ENCODE data around the gene CCDC74B.

DNA sequence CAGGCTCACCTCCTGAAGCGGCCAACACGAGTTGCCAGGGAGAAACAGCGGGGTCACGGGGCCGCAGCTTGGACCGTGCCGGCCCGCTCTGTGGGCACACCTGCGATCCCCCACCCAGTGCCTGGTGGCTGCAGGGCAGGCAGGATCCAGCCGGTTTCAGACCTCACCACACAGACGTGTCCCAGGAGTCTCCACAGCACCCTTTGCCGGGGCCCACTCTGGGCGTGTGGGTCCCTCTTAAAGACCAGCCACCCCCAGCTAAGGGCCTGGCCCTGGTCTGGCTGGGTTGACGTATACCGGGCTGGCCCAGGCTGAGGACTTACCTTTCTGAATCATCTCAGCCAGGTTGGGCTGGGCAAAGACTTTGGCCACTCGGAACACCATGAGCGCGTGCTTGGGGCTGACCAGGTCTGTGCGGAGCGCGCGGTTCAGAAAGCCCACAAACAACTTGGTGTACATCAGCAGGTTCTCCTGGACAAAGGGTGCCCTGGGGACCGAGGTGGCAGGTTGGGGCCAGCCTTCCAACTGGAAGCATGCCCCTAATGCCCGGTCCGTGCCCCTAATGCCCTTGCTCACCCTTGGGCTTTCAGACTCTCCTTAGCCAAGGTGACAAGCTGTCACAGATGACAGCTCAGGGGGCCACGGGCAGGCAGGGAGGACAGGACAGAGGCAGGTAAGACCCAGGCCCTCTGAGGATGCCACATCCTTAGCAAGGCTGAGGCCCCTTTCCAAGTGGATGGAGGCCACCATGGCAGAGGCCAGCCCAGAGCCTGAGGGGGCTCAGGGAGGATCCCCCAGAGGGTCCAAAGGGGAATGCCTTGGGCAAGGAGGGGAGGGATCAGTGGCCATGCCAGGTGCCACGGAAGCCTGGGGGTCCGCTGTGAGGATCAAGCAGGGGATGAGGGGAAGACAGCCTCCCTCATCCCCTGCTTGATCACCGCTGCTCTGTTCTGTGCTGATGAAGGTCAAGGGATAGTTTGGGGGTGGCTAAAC is 10.2 kb upstream of the CCDC74B start:
- TF ChIP-seq, protein P1, sequence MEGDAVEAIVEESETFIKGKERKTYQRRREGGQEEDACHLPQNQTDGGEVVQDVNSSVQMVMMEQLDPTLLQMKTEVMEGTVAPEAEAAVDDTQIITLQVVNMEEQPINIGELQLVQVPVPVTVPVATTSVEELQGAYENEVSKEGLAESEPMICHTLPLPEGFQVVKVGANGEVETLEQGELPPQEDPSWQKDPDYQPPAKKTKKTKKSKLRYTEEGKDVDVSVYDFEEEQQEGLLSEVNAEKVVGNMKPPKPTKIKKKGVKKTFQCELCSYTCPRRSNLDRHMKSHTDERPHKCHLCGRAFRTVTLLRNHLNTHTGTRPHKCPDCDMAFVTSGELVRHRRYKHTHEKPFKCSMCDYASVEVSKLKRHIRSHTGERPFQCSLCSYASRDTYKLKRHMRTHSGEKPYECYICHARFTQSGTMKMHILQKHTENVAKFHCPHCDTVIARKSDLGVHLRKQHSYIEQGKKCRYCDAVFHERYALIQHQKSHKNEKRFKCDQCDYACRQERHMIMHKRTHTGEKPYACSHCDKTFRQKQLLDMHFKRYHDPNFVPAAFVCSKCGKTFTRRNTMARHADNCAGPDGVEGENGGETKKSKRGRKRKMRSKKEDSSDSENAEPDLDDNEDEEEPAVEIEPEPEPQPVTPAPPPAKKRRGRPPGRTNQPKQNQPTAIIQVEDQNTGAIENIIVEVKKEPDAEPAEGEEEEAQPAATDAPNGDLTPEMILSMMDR (conservative IDR thresholded peaks at IDR 0.05 in 1 of 2, IDR thresholded peaks at IDR 0.05 in 1 of 2; ENCODE audit: extremely low read depth in 1 of 2, insufficient read depth in 1 of 2, low read depth in 1 of 2, low read length in 2 of 2) = no peak
- TF ChIP-seq EZH2 (IDR thresholded peaks at IDR 0.05; ENCODE audit: borderline replicate concordance, low read length) = no peak
